HG03175 (cell line): ENCODE data around the gene JTB.
"Not testable (repeated sequence)": the region's sequence is repeated elsewhere in the genome, so short reads cannot be mapped to it uniquely, and the experiment has no call there.

Experiments
- ATAC-seq: cut with Tn5 transposase; IDR thresholded peaks from one replicate; pipeline ENCODE4 v1.9.1; 2021; ENCODE audit warnings: mild to moderate bottlenecking, moderate library complexity; ENCODE audit not compliant: unreplicated experiment

The JTB gene

GRCh38 chr1:153977250-153978240, at the start of gene JTB:
Gene JTB, minus strand, starts transcription at chr1:153977674. Its CDS starts 422 bp downstream, at chr1:153977252.
- peak; percentile 87 for ATAC-seq

GRCh38 chr1:154019940-154020339, 42.5 kb upstream of the JTB start:
- no peak for ATAC-seq

- ATAC-seq: no peak
These were observed 41.8 kb upstream of the JTB start for GRCh38 chr1:154019269-154019668.

GRCh38 chr1:154014154-154014907, 36.9 kb upstream of the JTB start:
- no peak for ATAC-seq

GRCh38 chr1:154012543-154012942, 35.1 kb upstream of the JTB start:
- ATAC-seq: not testable (repeated sequence)

- ATAC-seq: no peak
These were observed 34.7 kb upstream of the JTB start for GRCh38 chr1:154012129-154012528.

- ATAC-seq: no peak
These were observed 28.7 kb upstream of the JTB start for GRCh38 chr1:154006136-154006535.

DNA sequence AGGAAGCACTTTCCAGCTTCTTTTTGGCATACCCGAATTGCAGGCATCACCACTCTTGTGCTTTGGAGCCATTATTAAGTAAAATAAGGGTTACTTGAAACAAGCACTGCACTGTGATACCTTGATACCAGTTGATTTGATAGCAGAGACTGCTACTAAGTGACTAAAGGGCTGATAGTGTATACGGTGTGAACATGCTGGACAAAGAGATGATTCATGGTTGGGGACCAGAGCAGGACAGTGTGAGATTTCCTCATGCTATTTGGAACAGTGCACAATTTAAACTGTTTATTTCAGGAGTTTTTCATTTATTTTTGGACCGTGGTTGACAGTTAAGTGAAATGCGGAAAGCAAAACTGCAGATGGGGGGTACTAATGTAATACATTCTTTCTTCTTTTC, 22.9 kb upstream of the JTB start:
- ATAC-seq: no peak

DNA sequence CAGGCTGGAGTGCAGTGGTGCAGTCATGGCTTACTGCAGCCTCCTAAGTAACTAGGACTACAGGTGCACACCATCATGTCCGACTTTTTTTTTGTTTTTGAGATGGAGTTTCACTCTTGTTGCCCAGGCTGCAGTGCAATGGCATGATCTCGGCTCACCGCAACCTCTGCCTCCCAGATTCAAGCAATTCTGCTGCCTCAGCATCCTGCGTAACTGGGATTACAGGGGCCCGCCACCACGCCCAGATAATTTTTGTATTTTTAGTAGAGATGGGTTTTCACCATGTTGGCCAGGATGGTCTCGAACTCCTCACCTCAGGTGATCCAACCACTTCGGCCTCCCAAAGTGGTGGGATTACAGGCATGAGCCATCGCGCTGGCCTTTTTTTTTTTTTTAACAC, 19.4 kb upstream of the JTB start:
- not testable (repeated sequence) for ATAC-seq

GRCh38 chr1:153995640-153996039, 18.2 kb upstream of the JTB start:
- no peak for ATAC-seq

DNA sequence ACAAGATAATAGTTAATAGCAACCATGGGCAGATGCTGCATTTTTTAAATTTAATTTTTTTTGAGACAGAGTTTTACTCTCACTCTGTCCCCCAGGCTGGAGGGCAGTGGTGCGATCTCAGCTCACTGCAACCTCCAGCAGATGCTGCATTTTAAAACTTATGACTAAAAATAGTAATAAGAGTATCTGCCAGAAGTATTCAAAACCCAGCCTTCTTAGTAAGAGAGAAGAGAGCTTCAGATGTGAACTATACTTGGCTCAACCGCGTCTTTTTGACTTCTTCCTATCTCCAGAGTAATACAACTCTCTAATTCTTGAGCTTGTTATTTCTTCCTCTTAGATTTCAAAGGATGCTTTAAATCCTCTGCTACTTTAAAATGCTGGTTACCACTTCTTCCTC, 17.7 kb upstream of the JTB start:
- no peak for ATAC-seq

GRCh38 chr1:153991806-153992205, 14.3 kb upstream of the JTB start:
- no peak for ATAC-seq

DNA sequence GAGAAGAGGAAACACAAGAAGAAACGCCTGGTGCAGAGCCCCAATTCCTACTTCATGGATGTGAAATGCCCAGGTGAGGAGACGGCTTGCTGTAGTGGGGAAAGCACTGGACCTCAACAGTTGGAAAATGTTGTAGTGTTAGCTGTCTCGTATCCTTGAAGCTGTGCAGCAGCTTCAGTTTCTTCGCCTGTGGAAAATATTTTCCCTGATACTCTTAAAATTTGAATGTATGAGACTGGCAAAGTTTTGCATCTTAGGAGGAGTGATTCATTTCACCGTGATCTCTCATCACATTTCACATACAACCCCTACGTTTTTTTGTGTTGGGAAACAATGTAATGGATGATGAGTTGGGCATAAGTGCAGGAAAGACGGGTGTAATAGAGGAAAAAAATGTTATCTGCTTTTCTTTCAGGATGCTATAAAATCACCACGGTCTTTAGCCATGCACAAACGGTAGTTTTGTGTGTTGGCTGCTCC, 13.7 kb upstream of the JTB start:
- no peak for ATAC-seq

DNA sequence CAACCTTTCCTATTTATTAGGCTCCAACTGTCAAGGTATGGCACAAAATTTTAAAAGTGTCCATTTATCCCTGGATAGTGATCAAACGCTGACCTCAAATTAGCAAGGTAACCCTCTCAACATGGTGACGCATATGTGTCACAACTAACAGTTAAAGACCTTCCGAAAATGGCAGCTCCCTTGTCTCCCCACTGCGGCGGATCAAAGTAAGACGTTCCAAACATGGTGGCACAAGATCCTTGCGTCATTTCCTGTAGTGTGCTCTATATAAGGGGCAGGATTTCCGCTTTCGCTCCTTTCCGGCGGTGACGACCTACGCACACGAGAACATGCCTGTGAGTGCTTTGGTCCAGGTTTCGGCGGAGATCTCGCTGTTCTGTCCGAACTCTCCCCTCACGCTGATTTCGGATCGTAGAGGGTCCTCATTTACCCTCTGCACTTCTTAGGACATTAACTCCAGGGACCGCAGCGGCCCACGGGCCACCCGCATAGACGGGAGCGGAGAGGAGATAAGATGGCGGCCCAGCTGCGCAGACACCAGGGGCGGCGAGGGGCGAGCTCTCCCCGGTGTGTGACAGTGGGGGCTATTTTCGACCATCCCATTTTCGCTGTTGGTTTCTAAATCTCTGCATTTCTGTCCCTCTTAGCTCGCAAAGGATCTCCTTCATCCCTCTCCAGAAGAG, 13.1 kb upstream of the JTB start, which contains the start of gene RPS27:
RPS27 (plus strand) TSS at position 295 of the 683 bp plus-strand sequence; CDS start at position 330, 35 bp downstream.
- peak; percentile 70 for ATAC-seq

DNA sequence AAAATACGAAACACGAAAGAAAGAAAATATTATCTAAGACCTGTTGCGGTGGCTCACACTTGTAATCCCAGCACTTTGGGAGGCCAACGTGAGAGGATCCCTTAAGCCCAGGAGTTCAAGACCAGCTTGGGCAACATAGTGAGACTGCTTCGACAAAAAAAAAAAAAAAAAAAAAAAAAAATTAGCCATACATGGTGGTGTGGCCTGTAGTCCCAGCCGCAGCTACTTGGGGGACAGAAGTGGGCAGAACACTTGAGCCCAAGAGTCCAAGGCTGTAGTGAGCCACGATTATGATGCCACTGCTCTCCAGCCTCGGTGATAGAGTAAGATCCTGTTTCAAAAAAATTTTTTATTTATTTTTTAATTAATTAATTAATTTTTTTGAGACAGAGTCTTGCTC, 10.1 kb upstream of the JTB start:
- ATAC-seq: no peak

- ATAC-seq: no peak
These were observed 8.7 kb upstream of the JTB start, which contains the start of gene RAB13 for GRCh38 chr1:153985941-153986761. Gene RAB13, minus strand, starts transcription at chr1:153986339. Its CDS starts 103 bp downstream, at chr1:153986236.

DNA sequence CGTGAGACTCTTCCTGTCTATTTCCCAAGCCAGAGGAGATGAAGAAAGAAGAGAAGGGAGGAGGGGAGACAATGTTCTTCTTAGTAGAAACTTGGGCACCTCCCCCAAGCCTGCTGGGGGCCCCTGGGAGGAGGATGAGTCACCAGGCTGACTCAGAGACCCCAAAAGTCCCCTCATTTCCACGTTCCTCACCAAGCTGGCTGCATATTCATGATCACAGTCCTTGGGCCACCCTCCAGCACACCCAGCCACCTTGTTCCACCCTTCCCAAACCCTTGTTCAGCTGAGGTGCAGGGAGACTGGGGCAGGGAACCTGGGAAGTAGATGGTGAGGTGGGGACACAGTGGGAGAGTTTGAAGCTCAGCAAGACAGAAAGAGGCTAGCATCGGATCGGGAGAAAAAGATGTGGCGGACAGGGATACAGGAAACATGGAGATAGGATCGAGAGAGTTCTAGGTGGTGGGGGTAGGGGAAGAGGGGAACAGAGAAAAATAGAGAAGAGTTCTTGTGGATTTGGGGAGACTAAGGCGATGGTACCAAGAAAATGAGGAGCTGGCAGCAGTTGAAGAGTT, 8.0 kb upstream of the JTB start:
- no peak for ATAC-seq

DNA sequence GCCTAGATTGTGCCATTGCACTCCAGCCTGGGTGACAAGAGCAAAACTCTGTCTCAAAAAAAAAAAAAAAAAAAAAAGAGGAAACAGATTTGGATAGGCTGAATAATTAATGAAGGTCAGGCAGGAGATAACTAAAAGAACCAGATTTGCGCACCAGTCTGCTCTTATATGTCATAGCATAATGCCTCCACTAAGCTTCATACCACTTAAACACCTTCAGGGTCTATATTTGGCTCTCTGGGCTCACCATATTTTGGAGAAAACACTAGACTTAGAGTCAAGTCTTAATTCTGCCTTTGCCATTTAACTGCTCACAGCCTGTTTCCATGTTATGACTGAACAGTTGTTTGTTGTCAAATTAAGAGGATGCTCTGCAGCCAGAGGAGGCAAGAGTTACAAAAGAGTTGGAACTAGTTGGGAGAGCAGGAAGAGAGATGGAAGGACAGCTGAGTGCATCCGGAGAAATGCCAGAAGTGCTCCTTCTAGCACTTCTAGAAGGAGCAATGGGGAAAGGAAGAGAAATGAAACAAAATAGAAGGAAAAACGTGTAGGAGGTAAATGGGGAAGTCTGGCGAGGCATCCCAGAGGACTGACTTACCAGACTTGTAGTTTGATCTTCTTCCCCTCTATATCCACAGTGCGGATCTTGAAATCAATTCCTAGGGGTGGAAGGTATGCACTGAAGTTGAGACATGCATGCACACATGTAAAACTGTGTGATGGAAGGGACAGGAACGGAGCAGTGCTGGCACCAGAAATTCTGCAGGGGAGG, 6.8 kb upstream of the JTB start:
- no peak for ATAC-seq

GRCh38 chr1:153981735-153982134, 4.3 kb upstream of the JTB start:
- ATAC-seq: not testable (repeated sequence)
